GM21526 (cell line): ENCODE measurements around the gene SPINDOC.
A peak's percentile ranks its signal among the peaks of the same experiment; 100 is the strongest.
"Not testable (repeated sequence)": the region's sequence is repeated elsewhere in the genome, so short reads cannot be mapped to it uniquely, and the experiment has no call there.

Source experiments
- ATAC-seq: cut with Tn5 transposase; IDR thresholded peaks from one replicate; pipeline ENCODE4 v1.9.1; 2021; ENCODE audit warnings: moderate library complexity; ENCODE audit not compliant: unreplicated experiment, low FRiP score

Gene SPINDOC, protein sequence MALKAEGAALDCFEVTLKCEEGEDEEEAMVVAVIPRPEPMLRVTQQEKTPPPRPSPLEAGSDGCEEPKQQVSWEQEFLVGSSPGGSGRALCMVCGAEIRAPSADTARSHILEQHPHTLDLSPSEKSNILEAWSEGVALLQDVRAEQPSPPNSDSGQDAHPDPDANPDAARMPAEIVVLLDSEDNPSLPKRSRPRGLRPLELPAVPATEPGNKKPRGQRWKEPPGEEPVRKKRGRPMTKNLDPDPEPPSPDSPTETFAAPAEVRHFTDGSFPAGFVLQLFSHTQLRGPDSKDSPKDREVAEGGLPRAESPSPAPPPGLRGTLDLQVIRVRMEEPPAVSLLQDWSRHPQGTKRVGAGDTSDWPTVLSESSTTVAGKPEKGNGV

DNA sequence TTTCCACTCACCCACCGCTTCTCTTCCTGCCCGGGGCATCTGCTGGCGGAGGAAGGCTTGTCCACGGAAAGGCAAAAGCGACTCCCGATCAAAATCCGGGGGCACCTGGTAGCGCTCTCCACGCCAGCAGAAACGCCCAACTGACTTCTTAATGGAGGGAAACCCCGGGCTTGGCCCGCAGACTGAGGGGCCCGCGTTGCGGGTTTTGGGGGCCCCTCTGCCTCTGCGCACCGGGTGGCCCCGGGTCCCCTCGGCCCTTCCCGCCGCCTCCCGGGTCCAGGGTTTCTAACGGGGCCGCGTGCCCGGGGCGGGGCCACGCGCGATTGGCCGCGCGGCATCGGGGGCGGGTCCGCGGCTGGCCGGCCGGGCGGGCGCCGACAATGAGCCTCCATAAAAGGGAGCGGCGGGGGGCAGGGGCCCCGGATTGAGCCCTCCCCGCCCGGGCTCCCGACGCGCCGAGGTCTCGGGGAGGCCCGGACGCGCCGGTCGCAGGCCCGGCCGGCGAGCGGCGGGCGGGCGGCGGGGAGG lies at the start of gene SPINDOC:
Gene SPINDOC (plus strand): TSS at position 422 of the 528 bp plus-strand sequence. CDS start 231 bp downstream, outside the sequence.
- ATAC-seq: peak; percentile 54

DNA sequence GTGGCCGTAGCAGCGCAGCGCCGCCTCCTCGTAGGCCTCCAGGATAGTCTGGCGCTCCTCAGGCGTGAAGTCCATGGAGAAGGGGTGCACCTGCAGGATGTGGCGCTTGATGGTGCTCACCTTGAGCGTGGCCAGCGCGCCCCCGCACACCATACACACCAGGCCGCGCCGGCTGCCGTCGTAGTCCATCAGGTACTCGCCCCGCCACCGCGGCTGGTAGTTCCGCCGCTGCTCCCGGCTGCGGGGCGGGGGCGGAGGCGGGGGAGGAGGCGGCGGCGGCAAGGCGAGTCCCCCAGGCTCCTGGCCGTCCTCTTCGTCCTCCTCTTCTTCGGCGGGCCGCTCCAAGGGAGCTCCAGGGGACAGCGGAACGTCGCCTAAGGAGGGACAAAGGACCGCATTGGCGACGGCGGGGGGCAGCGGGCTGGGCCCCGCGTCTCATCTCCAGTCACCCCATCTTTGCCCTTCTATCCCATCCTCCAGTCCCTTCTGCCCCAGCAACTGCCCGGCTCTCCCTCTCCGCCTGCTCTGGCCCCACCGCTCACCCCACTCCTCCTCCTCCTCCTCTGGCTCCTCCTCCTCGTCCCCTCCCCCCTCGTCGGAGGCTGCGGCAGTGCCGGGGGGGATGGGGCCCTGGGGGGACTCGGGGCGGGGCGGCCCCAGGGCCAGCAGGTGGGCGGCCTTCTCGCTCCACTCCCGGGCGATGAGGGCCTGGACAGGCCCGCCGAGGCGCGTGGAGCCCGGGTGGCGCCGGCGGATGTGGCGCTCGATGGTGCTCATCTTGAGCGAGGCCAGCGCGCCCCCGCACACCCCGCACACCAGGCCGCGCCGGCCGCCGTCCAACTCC lies 49.5 kb upstream of the SPINDOC start:
- ATAC-seq: no peak

DNA sequence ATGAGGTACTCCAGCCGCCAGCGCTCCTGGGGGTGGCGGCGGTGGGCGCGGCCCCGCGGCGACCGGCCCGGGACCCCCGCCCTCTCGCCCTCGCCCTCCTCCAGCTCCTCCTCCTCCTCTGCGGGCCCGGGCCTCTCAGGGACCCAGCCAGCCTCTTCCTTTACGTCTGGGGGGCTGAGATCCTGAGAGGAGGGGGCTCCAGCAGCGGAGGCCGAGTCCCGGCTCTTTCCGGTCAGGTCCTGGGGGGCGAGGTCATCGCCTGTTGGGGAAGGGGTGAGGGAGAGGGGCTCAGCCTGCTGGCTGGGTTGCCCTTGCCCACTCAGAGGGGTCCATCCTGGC lies 48.9 kb upstream of the SPINDOC start:
- ATAC-seq: no peak

DNA sequence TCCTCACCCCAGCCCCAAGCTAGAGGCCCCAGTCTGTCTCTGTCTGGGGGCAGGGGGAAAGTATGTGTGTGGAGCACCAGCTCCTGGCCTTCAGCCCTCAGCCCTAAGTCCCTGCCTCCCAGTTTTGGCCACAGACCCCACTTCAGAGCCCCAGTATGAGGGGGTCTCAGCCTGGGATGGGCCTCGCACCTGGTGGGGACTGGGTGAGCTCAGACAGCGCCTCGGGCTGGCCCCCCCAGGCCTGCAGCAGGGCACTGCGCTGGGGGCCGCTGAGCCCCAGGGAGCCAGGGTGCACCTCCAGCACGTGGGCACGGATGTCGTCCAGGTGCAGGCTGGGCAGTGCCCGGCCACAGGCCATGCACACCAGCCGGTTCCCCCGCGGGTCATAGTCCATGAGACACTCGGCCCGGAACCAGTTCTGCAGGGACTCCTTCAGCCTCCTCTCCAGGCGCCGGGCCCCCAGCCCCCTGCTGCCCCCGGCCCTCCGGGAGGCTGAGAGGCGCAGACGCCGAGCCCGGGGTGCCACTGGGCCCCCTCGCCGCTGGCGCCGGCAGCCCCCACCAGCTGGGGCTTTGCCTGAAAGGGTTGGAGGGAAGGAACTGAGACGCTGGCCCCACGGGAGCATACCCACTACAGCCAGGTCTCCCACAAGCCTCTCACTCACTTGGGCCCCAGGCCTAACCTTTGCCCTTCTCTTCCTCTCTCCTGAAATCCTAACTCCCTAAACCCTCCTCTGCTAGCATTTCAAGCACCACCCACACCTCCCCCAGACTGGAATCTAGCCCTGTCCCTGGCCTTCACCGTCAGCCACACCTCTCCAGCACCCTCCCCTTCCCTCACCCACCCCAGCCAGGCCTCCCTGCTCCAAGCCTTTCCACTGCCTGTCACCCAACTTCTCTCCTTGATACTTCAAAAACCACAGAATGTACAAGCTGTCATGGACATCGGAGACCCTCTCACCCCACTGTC lies 48.3 kb upstream of the SPINDOC start:
- no peak for ATAC-seq

DNA sequence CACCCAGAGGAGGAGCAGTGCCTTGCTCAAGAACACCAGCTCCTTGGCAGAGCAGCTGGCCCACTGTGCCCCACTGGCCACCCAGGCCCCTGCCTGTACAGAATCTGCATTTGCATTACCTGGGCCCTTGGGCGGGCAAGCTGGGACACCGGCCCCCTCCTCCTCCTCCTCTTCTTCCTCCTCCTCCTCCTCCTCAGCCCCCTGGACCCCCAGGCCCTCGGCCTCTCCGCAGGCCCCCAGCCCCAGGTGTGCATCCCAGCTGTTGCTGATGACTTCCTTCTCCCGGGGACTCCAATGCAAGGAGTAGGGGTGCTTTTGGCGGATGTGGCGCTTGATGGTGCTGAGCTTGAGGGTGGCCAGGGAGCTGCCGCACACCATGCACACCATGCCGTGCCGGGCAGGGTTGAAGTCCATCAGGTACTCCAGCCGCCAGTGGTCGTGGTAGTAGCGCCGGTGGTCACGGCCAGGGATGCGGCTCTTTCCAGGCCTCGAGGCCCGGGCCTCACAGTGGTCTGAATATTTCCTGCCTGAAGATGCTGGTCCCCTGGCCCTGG lies 47.5 kb upstream of the SPINDOC start:
- ATAC-seq: no peak

DNA sequence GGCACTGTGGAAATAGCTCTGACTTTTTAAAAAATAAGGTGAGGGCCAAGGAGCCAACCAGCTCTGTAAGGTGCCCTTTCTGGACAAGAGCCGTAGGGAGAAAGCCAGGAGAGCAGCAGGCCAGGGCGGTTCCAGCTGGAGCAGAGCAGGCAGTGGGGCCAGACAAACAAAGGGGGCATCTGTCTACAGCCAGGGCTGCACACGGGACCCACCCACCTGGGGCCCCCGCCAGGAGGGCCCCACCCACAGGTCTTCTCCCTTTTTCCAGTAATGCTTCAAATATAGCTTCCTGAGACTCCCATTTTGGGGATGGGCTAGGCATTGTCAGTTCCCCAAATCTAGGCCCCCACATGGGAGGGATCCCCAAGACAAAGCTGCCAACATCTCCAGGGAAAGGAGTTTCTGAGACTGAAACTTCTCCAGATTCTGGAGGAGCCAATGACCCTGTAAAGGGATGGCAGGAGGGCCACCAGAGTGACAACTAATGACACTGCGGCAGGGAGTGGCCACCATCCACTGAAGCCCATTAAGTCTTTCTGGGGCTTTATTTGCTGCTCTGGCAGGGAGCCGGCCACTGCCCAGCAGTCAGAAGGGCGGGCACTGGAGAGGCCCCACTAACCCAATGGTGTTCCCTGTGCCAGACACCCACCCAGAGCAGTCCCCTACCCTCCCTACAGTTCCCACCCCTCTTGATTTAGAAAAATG lies 46.6 kb upstream of the SPINDOC start:
- no peak for ATAC-seq

DNA sequence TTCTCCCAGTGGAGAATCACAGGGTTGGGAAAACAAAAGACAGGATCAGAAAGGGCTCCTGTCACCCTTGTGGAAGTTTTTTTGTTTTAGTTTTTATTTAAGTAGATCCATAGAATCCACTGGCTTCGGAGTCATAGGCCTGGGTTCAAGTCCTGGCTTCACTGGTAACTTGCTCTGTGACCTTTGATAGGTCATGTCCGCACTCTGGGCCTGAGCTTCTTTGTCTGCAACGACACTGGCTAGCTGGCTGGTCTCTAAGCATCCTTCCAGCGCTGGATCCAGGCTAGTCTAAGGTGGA lies 46.0 kb upstream of the SPINDOC start:
- no peak for ATAC-seq

DNA sequence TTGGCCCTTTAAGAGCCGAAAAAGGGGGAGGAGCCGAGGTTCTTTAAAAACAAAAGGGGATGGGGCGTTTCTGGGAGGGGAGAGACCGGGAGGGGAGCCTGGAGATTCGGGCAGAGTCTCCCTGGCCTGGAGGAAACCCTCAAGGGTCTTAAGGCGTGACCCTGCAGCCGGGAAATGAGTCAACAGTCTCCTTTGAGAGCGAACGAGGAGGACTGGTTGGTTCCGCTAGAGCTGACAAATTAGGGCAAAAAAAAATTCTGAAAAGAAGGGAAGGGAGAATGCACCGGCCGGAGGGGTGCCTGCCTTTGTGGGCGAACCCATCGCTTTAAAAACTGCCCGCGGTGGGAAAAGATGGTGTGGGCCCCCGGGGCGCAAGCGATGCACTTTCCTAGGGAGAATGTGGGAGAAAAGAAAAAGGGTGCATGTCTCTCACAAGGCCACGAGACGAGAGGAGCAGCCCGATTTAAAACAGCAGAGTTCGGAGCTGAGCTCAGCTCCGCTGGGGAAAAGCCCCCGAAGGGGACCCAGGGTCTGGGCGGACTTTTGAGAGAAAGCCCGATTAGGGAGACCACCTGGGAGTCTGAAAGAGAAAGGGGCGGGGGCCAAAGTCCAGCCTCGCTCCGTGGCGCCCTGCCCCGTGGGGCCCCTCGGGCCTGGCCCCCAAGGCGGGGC lies 45.6 kb upstream of the SPINDOC start:
- no peak for ATAC-seq

DNA sequence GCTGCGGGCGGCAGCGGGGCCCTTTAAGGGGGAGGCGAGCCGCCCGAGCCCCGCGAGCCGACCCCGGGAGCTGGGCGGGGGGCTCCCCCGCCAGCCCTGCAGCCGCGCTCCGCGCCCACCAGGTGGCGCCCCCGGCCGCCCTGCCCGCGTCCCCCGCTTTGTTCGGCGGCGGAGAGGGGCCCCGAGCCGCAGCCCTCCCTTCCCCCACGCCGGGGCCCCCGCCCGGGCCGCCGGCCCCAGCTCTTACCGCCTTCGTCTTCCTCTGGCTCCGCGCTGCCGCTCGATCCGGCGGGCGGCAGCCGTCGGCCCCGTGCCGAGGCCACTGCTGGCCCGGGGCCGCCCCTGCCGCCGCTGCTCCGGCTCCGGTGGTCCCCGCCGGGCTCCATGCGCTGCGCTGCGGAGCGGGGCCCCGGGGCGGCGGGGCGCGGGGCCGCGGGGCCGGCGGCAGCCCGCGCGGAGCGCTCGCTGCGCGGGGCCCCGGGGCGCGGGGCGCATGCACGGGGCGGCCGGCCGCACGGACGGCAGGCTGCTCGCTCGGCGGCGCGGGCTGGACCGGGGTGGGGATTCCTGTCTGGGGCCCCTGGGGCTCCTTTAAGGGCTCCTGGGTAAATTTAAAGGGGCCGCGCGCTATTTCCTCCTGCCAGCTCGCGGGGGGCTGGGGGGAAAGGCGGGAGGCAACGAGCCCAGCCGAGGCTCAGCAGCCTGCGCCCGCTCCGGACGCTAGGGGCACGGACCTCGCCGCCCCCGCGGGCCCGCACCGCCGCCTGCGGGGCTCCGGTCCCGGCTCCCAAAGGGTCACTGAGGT lies 44.8 kb upstream of the SPINDOC start, which contains the start of gene ZFTA:
Gene ZFTA (minus strand): TSS at position 539 of the 805 bp plus-strand sequence. CDS start 153 bp downstream, at position 386.
- ATAC-seq: no peak

DNA sequence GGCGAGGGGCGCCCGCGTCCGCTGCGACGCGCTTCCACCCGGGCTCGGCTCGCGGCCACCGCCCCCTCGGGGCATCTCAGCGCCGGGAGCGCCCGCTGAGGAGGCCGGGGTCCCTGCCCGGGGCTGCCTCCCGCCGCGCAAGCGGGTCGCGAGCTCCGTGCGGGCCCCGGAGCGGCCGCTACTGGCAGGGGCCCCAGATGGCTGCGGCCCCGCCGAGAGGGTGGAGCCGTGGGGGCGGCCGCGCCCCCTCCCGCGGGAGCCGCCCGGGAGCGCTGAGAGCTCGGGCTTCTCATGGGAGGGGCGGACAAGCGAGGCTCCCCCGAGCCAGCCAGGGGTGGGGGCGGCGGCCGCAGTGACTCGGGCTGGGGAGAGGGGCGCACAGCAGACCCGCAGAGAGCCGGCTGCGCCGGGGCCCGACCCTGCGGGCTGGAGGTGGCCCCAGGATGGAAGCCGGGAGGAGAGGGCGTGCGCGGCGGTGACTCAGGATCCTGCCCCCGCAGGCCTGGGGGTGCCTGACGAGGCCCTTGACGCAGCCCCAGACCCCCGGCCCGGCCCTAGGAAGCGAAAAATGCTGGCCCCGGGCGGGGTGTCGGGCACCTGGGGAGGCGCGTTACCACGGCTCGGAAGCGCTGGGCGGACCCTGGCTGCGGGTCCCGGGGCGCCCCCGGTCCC lies 44.1 kb upstream of the SPINDOC start:
- no peak for ATAC-seq

DNA sequence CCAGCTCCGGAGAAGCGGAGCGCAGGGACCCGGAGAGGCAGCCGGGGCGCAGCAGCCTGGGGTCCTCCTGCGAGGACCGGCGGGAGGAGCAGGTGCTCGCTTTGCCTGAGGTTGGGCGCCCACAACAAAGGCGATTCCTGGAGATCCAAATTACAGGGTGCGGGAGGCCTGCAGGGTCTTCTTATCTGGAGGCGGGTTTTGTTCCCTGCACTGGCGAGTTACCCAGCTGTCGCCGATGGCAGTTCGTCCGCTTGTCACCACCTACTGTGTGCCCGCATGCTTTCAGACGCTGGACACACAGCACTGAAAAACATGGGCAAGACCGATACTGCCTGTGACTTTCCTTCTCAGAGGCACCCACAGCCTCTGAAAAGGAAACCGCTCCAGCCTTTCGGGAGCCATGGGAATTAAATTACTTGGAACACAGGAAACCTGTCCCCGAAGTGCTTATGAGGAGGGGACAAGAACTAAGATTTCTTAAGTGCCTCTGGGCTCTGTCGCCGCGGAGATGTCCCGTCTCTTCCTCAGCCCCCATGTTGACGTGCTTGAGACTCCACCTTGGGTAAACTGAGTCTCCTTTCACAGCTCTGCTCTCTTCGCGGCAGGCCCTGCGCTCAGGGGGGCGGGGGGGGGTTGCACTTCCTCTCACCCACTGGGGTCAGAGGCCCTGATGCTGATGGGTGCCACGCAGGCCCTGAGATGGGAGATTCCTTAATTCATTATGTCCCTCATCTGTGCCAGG lies 43.4 kb upstream of the SPINDOC start:
- no peak for ATAC-seq

DNA sequence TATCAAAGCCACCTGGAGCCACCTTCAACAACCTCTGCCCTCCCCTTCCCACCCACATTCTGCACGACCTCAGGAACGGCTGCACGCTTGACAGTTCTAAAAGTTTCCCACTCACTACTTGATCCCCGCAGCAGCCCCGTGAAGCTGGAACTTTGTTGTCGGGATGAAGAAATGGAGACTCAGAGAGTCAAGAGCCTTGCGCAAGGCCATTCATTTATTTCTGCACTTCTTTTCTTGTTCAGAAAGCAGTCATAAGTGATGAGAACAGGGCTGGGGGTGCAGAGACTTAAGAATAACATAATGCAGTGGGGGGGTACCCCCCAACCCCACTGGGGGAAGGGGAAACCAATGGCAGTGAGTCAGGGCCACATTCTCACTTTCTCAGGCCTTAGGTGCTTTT lies 42.5 kb upstream of the SPINDOC start:
- no peak for ATAC-seq

DNA sequence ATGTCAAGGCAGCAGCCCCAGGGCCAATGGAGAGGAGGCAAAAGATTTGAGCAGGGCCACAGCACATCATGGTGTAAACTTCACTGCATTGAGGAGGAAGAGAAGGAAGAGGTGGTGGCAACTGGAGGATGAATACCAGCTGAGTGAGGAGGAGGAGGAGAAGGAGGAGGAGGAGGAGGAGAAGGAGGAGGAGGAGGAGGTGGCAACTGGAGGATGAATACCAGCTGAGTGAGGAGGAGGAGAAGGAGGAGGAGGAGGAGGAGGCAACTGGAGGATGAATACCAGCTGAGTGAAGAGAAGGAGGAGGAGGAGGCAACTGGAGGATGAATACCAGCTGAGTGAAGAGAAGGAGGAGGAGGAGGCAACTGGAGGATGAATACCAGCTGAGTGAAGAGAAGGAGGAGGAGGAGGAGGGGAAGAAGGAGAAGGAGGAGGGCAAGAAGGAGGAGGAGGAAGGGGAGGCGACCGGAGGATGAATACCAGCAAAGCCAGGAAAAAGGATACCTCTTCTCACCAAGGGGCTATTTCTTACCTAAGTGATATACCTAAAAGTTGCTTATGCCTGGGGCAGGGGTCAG lies 41.4 kb upstream of the SPINDOC start:
- ATAC-seq: not testable (repeated sequence)

DNA sequence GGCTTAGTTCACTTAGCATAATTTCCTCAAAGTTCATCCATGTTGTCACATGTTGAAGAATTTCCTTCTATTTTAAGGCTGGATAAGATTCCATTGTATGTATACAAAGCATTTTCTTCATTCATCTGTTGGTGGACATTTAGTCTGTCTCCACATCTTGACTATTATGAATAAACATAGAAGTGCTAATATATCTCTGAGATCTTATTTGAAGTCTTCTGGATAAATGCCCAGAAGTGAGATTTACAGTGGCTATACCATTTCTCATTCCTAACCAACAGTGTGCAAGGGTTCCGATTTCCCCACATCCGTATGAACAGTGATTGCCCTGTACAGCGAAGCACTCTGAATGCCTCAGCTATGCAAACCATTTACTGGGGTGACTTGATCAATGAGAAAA lies 38.1 kb upstream of the SPINDOC start:
- ATAC-seq: no peak

DNA sequence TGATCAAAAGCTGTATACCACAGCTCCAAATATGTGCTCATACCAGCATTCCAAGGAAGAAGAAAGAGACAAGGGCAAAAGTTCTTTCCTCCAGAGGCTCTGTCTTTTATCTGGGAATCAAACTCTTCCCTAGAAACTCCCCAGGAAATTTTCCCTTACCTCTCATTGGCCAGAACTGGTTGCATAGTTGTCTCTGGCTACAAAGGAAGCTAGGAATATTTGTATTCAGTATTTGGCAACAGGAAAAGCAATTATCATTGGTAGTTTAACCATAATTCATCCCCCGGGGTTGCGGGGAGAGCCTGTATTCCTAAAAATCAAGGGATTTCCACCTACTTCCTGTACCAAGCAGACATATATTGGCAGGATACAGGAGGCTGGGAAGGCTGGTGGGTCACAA lies 34.2 kb upstream of the SPINDOC start:
- no peak for ATAC-seq

DNA sequence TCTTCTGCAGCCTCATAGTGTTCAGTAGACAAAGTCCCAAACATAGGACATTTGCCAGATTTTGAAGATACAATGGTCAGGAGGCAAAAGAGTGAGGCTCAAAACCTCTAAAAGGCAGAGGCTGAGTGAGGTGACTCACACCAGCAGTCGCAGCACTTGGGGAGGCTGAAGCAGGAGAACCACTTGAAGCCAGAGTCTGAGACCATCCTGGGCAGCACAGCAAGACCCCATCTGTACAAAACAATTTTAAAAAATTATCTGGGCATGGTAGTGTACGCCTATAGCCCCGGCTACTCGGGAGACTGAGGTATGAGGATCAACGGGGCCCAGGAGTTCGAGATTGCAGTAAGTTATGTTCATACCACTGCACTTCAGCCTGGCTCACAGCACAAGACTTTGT lies 30.5 kb upstream of the SPINDOC start:
- no peak for ATAC-seq
